HG02973 (cell line): Measurements from ENCODE around the gene LRRC7.

Source experiments
- ATAC-seq: cut with Tn5 transposase; IDR thresholded peaks from one replicate; pipeline ENCODE4 v1.9.1; 2021; ENCODE audit warnings: moderate library complexity; ENCODE audit not compliant: unreplicated experiment

LRRC7 gene

GRCh38 chr1:69755647-69756046, 187.9 kb downstream of the LRRC7 start:
- ATAC-seq: no peak

GRCh38 chr1:69765951-69766350, 198.2 kb downstream of the LRRC7 start:
- ATAC-seq: no peak

GRCh38 chr1:69766431-69767180, 198.9 kb downstream of the LRRC7 start:
- ATAC-seq: no peak

- no peak for ATAC-seq
These were observed 208.8 kb downstream of the LRRC7 start for GRCh38 chr1:69776555-69776954.

GRCh38 chr1:69777423-69777822, 209.7 kb downstream of the LRRC7 start:
- no peak for ATAC-seq

GRCh38 chr1:69777971-69778370, 210.2 kb downstream of the LRRC7 start:
- ATAC-seq: no peak

- ATAC-seq: no peak
These were observed 219.4 kb downstream of the LRRC7 start for GRCh38 chr1:69787151-69787550.

GRCh38 chr1:69791311-69791710, 223.6 kb downstream of the LRRC7 start:
- ATAC-seq: no peak

- no peak for ATAC-seq
These were observed 227.1 kb downstream of the LRRC7 start for GRCh38 chr1:69794831-69795230.

- ATAC-seq: no peak
These were observed 247.2 kb downstream of the LRRC7 start for GRCh38 chr1:69814926-69815325.

GRCh38 chr1:69824932-69825331, 257.2 kb downstream of the LRRC7 start:
- ATAC-seq: no peak

GRCh38 chr1:69827732-69828131, 260.0 kb downstream of the LRRC7 start:
- ATAC-seq: no peak

GRCh38 chr1:69833536-69833935, 265.8 kb downstream of the LRRC7 start:
- no peak for ATAC-seq

- no peak for ATAC-seq
These were observed 266.6 kb downstream of the LRRC7 start for GRCh38 chr1:69834336-69834735.

GRCh38 chr1:69835955-69836354, 268.2 kb downstream of the LRRC7 start:
- ATAC-seq: no peak

- ATAC-seq: no peak
These were observed 269.4 kb downstream of the LRRC7 start for GRCh38 chr1:69836971-69837636.

GRCh38 chr1:69842326-69842725, 274.6 kb downstream of the LRRC7 start:
- no peak for ATAC-seq

- ATAC-seq: no peak
These were observed 277.9 kb downstream of the LRRC7 start for GRCh38 chr1:69845655-69846054.

- no peak for ATAC-seq
These were observed 278.5 kb downstream of the LRRC7 start for GRCh38 chr1:69846267-69846666.

- no peak for ATAC-seq
These were observed 279.9 kb downstream of the LRRC7 start for GRCh38 chr1:69847670-69848069.

- no peak for ATAC-seq
These were observed 284.4 kb downstream of the LRRC7 start for GRCh38 chr1:69852151-69852550.

GRCh38 chr1:69852706-69853105, 285.0 kb downstream of the LRRC7 start:
- no peak for ATAC-seq

GRCh38 chr1:69858534-69858933, 290.8 kb downstream of the LRRC7 start:
- ATAC-seq: no peak
